DND-41 (cell line): ENCODE measurements around the gene TCIRG1.
"Not testable (repeated sequence)": the region's sequence is repeated elsewhere in the genome, so short reads cannot be mapped to it uniquely, and the experiment has no call there.

Source experiments
- EZH2 ChIP-seq: IDR thresholded peaks from 3 replicates; pipeline ENCODE4 v1.6.1; 2012; ENCODE audit warnings: borderline replicate concordance, low read depth, mild to moderate bottlenecking, moderate library complexity, low read length, inconsistent platforms; ENCODE audit not compliant: severe bottlenecking
- TF ChIP-seq, protein P1 (sequence below): IDR thresholded peaks from 2 replicates; pipeline ENCODE4 v1.5.1; 2012; ENCODE audit warnings: borderline replicate concordance, low read length, moderate library complexity, mild to moderate bottlenecking; ENCODE audit not compliant: poor library complexity, severe bottlenecking; ENCODE audit errors: extremely low read depth

DNA sequence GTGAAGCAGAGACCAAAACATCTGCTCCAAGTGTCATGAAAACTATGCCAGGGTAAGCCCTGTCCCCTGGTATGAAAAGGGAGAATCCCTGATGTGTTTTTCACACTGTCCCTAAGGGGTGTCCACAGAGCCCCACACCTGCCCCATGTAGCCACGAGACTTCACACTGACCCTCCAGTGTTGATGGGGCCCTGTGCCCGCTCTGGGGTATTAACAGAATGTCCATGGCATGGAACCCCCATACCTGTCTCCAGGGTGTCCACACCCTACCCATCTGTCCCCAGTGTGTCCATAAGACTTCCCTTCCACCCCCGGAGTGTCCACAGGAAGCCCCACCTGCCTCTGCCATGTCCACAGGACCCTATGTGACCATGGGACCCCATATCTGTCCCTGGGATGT, 43.7 kb upstream of the TCIRG1 start:
- TF ChIP-seq, protein P1, sequence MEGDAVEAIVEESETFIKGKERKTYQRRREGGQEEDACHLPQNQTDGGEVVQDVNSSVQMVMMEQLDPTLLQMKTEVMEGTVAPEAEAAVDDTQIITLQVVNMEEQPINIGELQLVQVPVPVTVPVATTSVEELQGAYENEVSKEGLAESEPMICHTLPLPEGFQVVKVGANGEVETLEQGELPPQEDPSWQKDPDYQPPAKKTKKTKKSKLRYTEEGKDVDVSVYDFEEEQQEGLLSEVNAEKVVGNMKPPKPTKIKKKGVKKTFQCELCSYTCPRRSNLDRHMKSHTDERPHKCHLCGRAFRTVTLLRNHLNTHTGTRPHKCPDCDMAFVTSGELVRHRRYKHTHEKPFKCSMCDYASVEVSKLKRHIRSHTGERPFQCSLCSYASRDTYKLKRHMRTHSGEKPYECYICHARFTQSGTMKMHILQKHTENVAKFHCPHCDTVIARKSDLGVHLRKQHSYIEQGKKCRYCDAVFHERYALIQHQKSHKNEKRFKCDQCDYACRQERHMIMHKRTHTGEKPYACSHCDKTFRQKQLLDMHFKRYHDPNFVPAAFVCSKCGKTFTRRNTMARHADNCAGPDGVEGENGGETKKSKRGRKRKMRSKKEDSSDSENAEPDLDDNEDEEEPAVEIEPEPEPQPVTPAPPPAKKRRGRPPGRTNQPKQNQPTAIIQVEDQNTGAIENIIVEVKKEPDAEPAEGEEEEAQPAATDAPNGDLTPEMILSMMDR: not testable (repeated sequence)
- TF ChIP-seq EZH2: not testable (repeated sequence)
